PC-3 (cell line): ENCODE data around the gene CTNNA3.

Experiments used
- CTCF ChIP-seq: fragments of 300-600 bp; sonication (generic); conservative IDR thresholded peaks from 2 replicates; pipeline ENCODE4 v1.5.1; 2017; ENCODE audit warnings: antibody characterized with exemption, low read depth, mild to moderate bottlenecking, low read length
- EZH2 ChIP-seq: fragments of 300-600 bp; sonication (generic); IDR thresholded peaks from one replicate; pipeline ENCODE4 v1.6.1; 2017; ENCODE audit warnings: antibody characterized with exemption, mild to moderate bottlenecking, low read length; ENCODE audit not compliant: unreplicated experiment

- TF ChIP-seq CTCF (no peak), EZH2 (no peak)
These were observed 1403.5 kb downstream of the CTNNA3 start for GRCh38 chr10:66292456-66292855.
